ENCODE data around the gene ENOSF1. TPM values are rescaled to one million over a fixed set of nuclear protein-coding genes. Genes with fewer than 3 reads are reported as not detected.
"Not testable (repeated sequence)": the region's sequence is repeated elsewhere in the genome, so short reads cannot be mapped to it uniquely, and the experiment has no call there.

ENOSF1 gene, protein sequence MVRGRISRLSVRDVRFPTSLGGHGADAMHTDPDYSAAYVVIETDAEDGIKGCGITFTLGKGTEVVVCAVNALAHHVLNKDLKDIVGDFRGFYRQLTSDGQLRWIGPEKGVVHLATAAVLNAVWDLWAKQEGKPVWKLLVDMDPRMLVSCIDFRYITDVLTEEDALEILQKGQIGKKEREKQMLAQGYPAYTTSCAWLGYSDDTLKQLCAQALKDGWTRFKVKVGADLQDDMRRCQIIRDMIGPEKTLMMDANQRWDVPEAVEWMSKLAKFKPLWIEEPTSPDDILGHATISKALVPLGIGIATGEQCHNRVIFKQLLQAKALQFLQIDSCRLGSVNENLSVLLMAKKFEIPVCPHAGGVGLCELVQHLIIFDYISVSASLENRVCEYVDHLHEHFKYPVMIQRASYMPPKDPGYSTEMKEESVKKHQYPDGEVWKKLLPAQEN
- total RNA-seq (2021), result 48.7 and 60.6 TPM in 2 replicates
- percentile 79 among the genes with signal in this experiment for Bru-seq, nascent RNA
- BruChase-seq, experiment 1, labeled RNA remaining after a 2-hour chase, result percentile 77 among the genes with signal in this experiment
- BruChase-seq, experiment 2, labeled RNA remaining after a 6-hour chase, result percentile 69 among the genes with signal in this experiment
- long read RNA-seq, transcript ENOSF1-201 (16 exons, 1,867 nt), result major isoform, 12 of 38 reads
- long read RNA-seq, partial matches to known transcripts, result 7 of 38 reads
- long read RNA-seq, other reads (novel, unspliced or antisense), result 14 of 38 reads

DNA sequence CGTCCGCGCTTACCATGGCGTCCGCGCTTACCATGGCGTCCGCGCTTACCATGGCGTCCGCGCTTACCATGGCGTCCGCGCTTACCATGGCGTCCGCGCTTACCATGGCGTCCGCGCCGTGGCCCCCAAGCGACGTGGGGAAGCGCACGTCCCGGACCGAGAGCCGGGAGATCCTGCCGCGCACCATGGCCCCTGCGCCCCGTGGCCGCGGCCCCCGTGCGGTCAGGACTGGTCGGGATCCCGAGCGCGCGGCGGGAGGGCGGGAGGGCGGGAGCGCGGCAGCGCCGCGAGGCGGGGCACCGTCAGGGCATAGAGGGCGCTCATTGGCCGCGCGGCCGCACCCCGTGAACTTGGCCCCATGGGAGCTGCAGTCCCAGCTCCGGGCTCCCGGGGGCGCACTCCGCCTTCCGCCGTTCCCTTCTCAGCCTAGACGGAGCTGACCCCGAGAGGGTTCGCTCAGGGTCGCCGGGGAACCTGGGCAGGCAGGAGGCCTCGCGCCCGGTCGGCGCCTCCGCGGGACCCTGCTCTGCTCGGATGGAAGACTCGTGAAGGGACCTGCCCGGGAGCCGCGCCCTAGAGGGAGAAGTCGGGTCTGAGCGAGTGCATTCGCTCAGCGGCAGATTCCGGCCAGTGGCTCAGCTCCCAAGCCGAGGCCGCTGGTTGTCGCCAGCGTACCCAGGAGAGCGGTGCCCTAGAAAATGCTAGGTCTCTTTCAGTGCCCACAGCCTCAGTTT lies at the start of gene ENOSF1:
ENOSF1 (minus strand) TSS at position 230 of the 734 bp plus-strand sequence; CDS start at position 187, 43 bp downstream.
- CTCF ChIA-PET, result interaction anchor here (0.6 to 1.6 kb wide), 6 partner anchors 10 to 149 kb away, joined by 3 to 12 read pairs (median 3); no protein-coding TSS in a partner anchor
- Histone ChIP-seq H2AFZ (peak within 1 kb of the TSS; percentile 94), H3K27ac (peak within 1 kb of the TSS; percentile 62), H3F3A (ENCODE audit: insufficient read depth, low read depth) (0 out of 2 replicates have a peak, but pooled peaks cover 7% of the 10 kb centered on the region), H3K9me2 (ENCODE audit: insufficient read depth) (no peaks in the 10 kb centered on the region), H3K79me2 (ENCODE audit: low read depth) (peaks cover 36% of the 10 kb centered on the region), H3K27me3 (ENCODE audit: insufficient read depth, low read depth) (no peaks in the 10 kb centered on the region), H3K9me3 (ENCODE audit: insufficient read depth, low read depth) (no peaks in the 10 kb centered on the region), H4K20me1 (ENCODE audit: insufficient read depth) (no peaks in the 10 kb centered on the region; the same call in 1 of the 2 replicates), H3K4me2 (peak within 1 kb of the TSS; percentile 98), H3K4me1 (replicated peaks; ENCODE audit: insufficient read depth) (peaks cover 8% of the 10 kb centered on the region; the same call in 1 of the 2 replicates), H3K36me3 (ENCODE audit: low read depth) (no peaks in the 10 kb centered on the region; the same call in 1 of the 2 replicates), H3K4me3 (peak within 1 kb of the TSS; percentile 92)
- TF ChIP-seq EZH2 (IDR thresholded peaks at IDR 0.05; ENCODE audit: low read depth), result no peak
- TF ChIP-seq, protein P1, sequence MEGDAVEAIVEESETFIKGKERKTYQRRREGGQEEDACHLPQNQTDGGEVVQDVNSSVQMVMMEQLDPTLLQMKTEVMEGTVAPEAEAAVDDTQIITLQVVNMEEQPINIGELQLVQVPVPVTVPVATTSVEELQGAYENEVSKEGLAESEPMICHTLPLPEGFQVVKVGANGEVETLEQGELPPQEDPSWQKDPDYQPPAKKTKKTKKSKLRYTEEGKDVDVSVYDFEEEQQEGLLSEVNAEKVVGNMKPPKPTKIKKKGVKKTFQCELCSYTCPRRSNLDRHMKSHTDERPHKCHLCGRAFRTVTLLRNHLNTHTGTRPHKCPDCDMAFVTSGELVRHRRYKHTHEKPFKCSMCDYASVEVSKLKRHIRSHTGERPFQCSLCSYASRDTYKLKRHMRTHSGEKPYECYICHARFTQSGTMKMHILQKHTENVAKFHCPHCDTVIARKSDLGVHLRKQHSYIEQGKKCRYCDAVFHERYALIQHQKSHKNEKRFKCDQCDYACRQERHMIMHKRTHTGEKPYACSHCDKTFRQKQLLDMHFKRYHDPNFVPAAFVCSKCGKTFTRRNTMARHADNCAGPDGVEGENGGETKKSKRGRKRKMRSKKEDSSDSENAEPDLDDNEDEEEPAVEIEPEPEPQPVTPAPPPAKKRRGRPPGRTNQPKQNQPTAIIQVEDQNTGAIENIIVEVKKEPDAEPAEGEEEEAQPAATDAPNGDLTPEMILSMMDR (conservative IDR thresholded peaks at IDR 0.05), result peak; percentile 86
- BruUV-seq (replicated peaks), result no TSS peak
- DNase-seq, result peak; percentile 54 to 97
- intact Hi-C loops (cut with micrococcal nuclease; ENCODE audit: unreplicated experiment), result loop anchor here (10.0 kb wide), 2 partner anchors 88 to 122 kb away; no protein-coding TSS in a partner anchor
- POLR2A ChIA-PET (ENCODE audit: unreplicated experiment), result interaction anchor here (0.6 to 0.8 kb wide), 4 partner anchors 54 to 1863 kb away, joined by 3 to 8 read pairs (median 6); partner anchors contain the start of gene TYMS

DNA sequence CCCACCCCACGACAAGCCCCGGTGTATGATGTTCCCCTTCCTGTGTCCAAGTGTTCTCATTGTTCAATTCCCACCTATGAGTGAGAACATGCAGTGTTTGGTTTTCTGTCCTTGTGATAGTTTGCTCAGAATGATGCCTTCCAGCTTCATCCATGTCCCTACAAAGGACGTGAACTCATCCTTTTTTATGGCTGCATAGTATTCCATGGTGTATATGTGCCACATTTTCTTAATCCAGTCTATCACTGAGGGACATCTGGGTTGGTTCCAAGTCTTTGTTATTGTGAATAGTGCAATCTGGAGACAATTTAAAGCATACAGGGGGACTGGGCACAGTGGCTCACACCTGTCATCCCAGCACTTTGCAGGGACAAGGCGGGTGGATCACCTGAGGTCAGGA lies 47.4 kb upstream of the ENOSF1 start:
- BruUV-seq (replicated peaks); intact Hi-C loops (cut with micrococcal nuclease; ENCODE audit: unreplicated experiment); H4K20me1 ChIP-seq (ENCODE audit: insufficient read depth); CTCF ChIA-PET; H3K4me1 ChIP-seq (replicated peaks; ENCODE audit: insufficient read depth); POLR2A ChIA-PET (ENCODE audit: unreplicated experiment); DNase-seq; H3K9me2 ChIP-seq (ENCODE audit: insufficient read depth); H3K4me3 ChIP-seq; H3F3A ChIP-seq (ENCODE audit: insufficient read depth, low read depth); H3K27ac ChIP-seq; H3K36me3 ChIP-seq (ENCODE audit: low read depth); H3K27me3 ChIP-seq (ENCODE audit: insufficient read depth, low read depth); H2AFZ ChIP-seq; H3K4me2 ChIP-seq; H3K9me3 ChIP-seq (ENCODE audit: insufficient read depth, low read depth): not testable (repeated sequence)
- H3K79me2 ChIP-seq (ENCODE audit: low read depth), result peaks cover 21% of the 10 kb centered on the region

DNA sequence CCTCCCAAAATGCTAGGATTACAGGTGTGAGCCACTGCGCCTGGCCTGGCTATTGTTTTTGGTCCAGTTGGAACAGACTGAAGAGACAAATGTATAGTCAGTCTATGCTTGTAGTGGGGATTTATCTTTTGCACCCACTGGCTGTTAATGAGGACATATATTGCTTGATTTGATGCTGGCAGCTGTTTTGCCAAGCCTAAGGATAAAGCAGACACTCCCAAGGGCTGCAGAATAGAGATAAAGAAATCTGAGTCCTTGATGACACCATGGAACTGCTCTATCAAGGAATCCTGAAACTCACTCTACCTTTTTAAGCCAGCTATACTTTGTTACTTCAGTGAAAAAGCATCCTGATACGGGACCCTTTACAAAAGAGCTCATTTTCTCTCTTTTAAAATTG lies 43.1 kb upstream of the ENOSF1 start:
- no peak for DNase-seq
- H3K79me2 ChIP-seq (ENCODE audit: low read depth), result peaks cover 13% of the 10 kb centered on the region; the same call in 1 of the 2 replicates
- ChIA-PET CTCF (no interaction called here), POLR2A (ENCODE audit: unreplicated experiment) (interaction anchor here (0.7 kb wide), 1 partner anchor 27 kb away, joined by 4 read pairs; no protein-coding TSS in a partner anchor)
- no peak overlapping the region for H2AFZ ChIP-seq
- H3F3A ChIP-seq (ENCODE audit: insufficient read depth, low read depth), result no peaks in the 10 kb centered on the region
- no peak overlapping the region for H3K4me3 ChIP-seq
- 0 out of 2 replicates have a peak, but pooled peaks cover 6% of the 10 kb centered on the region for H3K36me3 ChIP-seq (ENCODE audit: low read depth)
- BruUV-seq (replicated peaks), result no TSS peak
- H3K9me2 ChIP-seq (ENCODE audit: insufficient read depth), result no peaks in the 10 kb centered on the region
- H3K27me3 ChIP-seq (ENCODE audit: insufficient read depth, low read depth), result no peaks in the 10 kb centered on the region
- TF ChIP-seq, protein P1 (conservative IDR thresholded peaks at IDR 0.05), result no peak
- no peak for TF ChIP-seq EZH2 (IDR thresholded peaks at IDR 0.05; ENCODE audit: low read depth)
- no peaks in the 10 kb centered on the region for H3K9me3 ChIP-seq (ENCODE audit: insufficient read depth, low read depth)
- H3K4me2 ChIP-seq, result no peak overlapping the region
- intact Hi-C loops (cut with micrococcal nuclease; ENCODE audit: unreplicated experiment), result no loop called here
- H4K20me1 ChIP-seq (ENCODE audit: insufficient read depth), result peaks cover 3% of the 10 kb centered on the region
- no peak overlapping the region for H3K27ac ChIP-seq
- H3K4me1 ChIP-seq (replicated peaks; ENCODE audit: insufficient read depth), result no peaks in the 10 kb centered on the region
